ENCODE measurements around the gene USP3. TPM values are rescaled to one million over a fixed set of nuclear protein-coding genes. Genes with fewer than 3 reads are reported as not detected.

The USP3 gene
- total and polyA plus RNA-seq, 4 donors = 8.5 to 25.4 (median 14.8) TPM

GRCh38 chr15:63491116-63491827, 13.1 kb upstream of the USP3 start:
- Histone ChIP-seq H3K9me3 (ENCODE audit: control insufficient read depth in 4 of 4, low read length in 3 of 4) (no peaks in the 10 kb centered on the region), H3K27ac (ENCODE audit: low read depth in 1 of 2, low read length in 2 of 2) (peak overlapping the region in 1 of 2 donors; percentile 76), H3K36me3 (ENCODE audit: control insufficient read depth in 4 of 4, insufficient read depth in 3 of 4, low read depth in 1 of 4, low read length in 3 of 4) (no peaks in the 10 kb centered on the region), H3K4me1 (ENCODE audit: control insufficient read depth in 4 of 4, insufficient read depth in 4 of 4, low read length in 3 of 4) (peaks cover 0 to 4% (median under 1%) of the 10 kb centered on the region in 4 donors), H3K4me3 (ENCODE audit: low read depth in 1 of 3, low read length in 3 of 3) (no peak overlapping the region), H3K27me3 (ENCODE audit: control insufficient read depth in 4 of 4, insufficient read depth in 4 of 4, low read length in 3 of 4) (no peaks in the 10 kb centered on the region), H3K9ac (ENCODE audit: low read depth in 1 of 2, low read length in 2 of 2) (no peak overlapping the region)
- 83% methylated on average over 5 of the region's 5 CpGs for WGBS
- no peak for TF ChIP-seq ZBTB33 (IDR thresholded peaks at IDR 0.05)
- TF ChIP-seq EGR1 (IDR thresholded peaks at IDR 0.05; ENCODE audit: low read depth in 2 of 2) = no peak
- no peak for TF ChIP-seq JUND (IDR thresholded peaks at IDR 0.05)
- TF ChIP-seq ATF3 (IDR thresholded peaks at IDR 0.05) = no peak
- TF ChIP-seq RAD21 (IDR thresholded peaks at IDR 0.05) = no peak
- TF ChIP-seq TAF1 (conservative IDR thresholded peaks at IDR 0.05) = no peak
- no peak for TF ChIP-seq YY1 (IDR thresholded peaks at IDR 0.05)
- no peak for TF ChIP-seq MAX (IDR thresholded peaks at IDR 0.05)
- TF ChIP-seq HNF4G (IDR thresholded peaks at IDR 0.05) = no peak
- TF ChIP-seq FOXA2 (IDR thresholded peaks at IDR 0.05) = no peak
- TF ChIP-seq GABPA (IDR thresholded peaks at IDR 0.05 in 1 of 2, conservative IDR thresholded peaks at IDR 0.05 in 1 of 2) = no peak
- TF ChIP-seq SP1 (IDR thresholded peaks at IDR 0.05) = no peak
- TF ChIP-seq FOXA1 (IDR thresholded peaks at IDR 0.05) = no peak
- no peak for DNase-seq (ENCODE audit: low spot score)

DNA sequence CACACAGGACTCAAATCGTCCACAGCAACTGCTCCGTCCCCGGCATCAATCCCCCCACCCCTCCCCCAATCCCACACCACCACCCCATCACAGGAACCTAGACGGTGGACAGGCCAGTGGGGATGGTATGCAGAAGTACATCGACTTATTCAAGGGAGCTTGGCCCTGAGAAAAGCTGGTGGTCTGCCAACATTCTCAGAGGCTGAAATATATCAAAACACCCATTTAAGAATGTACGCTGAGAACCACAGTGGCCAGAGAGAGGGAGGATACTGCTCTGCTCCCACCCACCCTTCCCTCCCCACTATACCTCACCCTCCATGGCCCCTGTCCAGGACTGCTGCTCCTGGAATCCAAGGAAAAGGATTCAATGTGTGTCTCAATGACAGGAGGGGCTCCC, 12.4 kb upstream of the USP3 start:
- Histone ChIP-seq H3K9me3 (ENCODE audit: control insufficient read depth in 4 of 4, low read length in 3 of 4) (no peaks in the 10 kb centered on the region), H3K9ac (ENCODE audit: low read depth in 1 of 2, low read length in 2 of 2) (no peak overlapping the region), H3K27me3 (ENCODE audit: control insufficient read depth in 4 of 4, insufficient read depth in 4 of 4, low read length in 3 of 4) (no peaks in the 10 kb centered on the region), H3K4me1 (ENCODE audit: control insufficient read depth in 4 of 4, insufficient read depth in 4 of 4, low read length in 3 of 4) (peaks cover 0 to 4% (median under 1%) of the 10 kb centered on the region in 4 donors), H3K27ac (ENCODE audit: low read depth in 1 of 2, low read length in 2 of 2) (peak overlapping the region in 1 of 2 donors; percentile 76), H3K4me3 (ENCODE audit: low read depth in 1 of 3, low read length in 3 of 3) (no peak overlapping the region), H3K36me3 (ENCODE audit: control insufficient read depth in 4 of 4, insufficient read depth in 3 of 4, low read depth in 1 of 4, low read length in 3 of 4) (no peaks in the 10 kb centered on the region)
- 89% methylated on average over 6 of the region's 6 CpGs for WGBS
- TF ChIP-seq JUND (IDR thresholded peaks at IDR 0.05) = no peak
- TF ChIP-seq FOXA2 (IDR thresholded peaks at IDR 0.05) = no peak
- TF ChIP-seq HNF4A (conservative IDR thresholded peaks at IDR 0.05) = no peak
- TF ChIP-seq YY1 (IDR thresholded peaks at IDR 0.05) = no peak
- no peak for TF ChIP-seq RAD21 (IDR thresholded peaks at IDR 0.05)
- no peak for TF ChIP-seq EGR1 (IDR thresholded peaks at IDR 0.05; ENCODE audit: low read depth in 2 of 2)
- no peak for TF ChIP-seq GABPA (IDR thresholded peaks at IDR 0.05 in 1 of 2, conservative IDR thresholded peaks at IDR 0.05 in 1 of 2)
- TF ChIP-seq, protein P1, sequence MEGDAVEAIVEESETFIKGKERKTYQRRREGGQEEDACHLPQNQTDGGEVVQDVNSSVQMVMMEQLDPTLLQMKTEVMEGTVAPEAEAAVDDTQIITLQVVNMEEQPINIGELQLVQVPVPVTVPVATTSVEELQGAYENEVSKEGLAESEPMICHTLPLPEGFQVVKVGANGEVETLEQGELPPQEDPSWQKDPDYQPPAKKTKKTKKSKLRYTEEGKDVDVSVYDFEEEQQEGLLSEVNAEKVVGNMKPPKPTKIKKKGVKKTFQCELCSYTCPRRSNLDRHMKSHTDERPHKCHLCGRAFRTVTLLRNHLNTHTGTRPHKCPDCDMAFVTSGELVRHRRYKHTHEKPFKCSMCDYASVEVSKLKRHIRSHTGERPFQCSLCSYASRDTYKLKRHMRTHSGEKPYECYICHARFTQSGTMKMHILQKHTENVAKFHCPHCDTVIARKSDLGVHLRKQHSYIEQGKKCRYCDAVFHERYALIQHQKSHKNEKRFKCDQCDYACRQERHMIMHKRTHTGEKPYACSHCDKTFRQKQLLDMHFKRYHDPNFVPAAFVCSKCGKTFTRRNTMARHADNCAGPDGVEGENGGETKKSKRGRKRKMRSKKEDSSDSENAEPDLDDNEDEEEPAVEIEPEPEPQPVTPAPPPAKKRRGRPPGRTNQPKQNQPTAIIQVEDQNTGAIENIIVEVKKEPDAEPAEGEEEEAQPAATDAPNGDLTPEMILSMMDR (IDR thresholded peaks at IDR 0.05; ENCODE audit: low read depth, low read length, missing input control) = no peak
- TF ChIP-seq ATF3 (IDR thresholded peaks at IDR 0.05) = no peak
- TF ChIP-seq MAX (IDR thresholded peaks at IDR 0.05) = no peak
- no peak for TF ChIP-seq RXRA (IDR thresholded peaks at IDR 0.05)
- TF ChIP-seq REST (IDR thresholded peaks at IDR 0.05) = no peak
- TF ChIP-seq HNF4G (IDR thresholded peaks at IDR 0.05) = no peak
- no peak for TF ChIP-seq ZBTB33 (IDR thresholded peaks at IDR 0.05)
- no peak for TF ChIP-seq SP1 (IDR thresholded peaks at IDR 0.05)
- no peak for TF ChIP-seq NR2F2 (IDR thresholded peaks at IDR 0.05)
- no peak for TF ChIP-seq TAF1 (conservative IDR thresholded peaks at IDR 0.05)
- TF ChIP-seq FOXA1 (IDR thresholded peaks at IDR 0.05) = no peak
- no peak for DNase-seq (ENCODE audit: low spot score)

Measured in liver (tissue), 9 donors.